Trophoblast cell (in vitro differentiated cells and primary cell): ENCODE data around the gene MBD3L4.
"Not testable (repeated sequence)": the region's sequence is repeated elsewhere in the genome, so short reads cannot be mapped to it uniquely, and the experiment has no call there.

Experiments
- DNase-seq, 2 donors: peaks; one replicate each; pipeline ENCODE4 v3.0.0-alpha.2; 2016
- H2AFZ ChIP-seq: 2 replicates; pipeline ENCODE4 v1.6.1; 2013; ENCODE audit warnings: low read length, moderate library complexity, mild to moderate bottlenecking; ENCODE audit not compliant: insufficient read depth, poor library complexity
- H2AK5ac ChIP-seq: 2 replicates; pipeline ENCODE4 v1.6.1; 2013; ENCODE audit warnings: mild to moderate bottlenecking, low read length
- H2BK120ac ChIP-seq: 2 replicates; pipeline ENCODE4 v1.6.1; 2013; ENCODE audit warnings: low read length, mild to moderate bottlenecking, moderate library complexity; ENCODE audit not compliant: insufficient read depth, poor library complexity
- H2BK12ac ChIP-seq: 2 replicates; pipeline ENCODE4 v1.6.1; 2013; ENCODE audit warnings: mild to moderate bottlenecking, low read length, moderate library complexity
- H2BK5ac ChIP-seq: 2 replicates; pipeline ENCODE4 v1.6.1; 2013; ENCODE audit warnings: low read length, low read depth, moderate library complexity, mild to moderate bottlenecking; ENCODE audit not compliant: poor library complexity
- H3K14ac ChIP-seq: 2 replicates; pipeline ENCODE4 v1.6.1; 2013; ENCODE audit warnings: mild to moderate bottlenecking, low read length
- H3K18ac ChIP-seq: 2 replicates; pipeline ENCODE4 v1.6.1; 2013; ENCODE audit warnings: mild to moderate bottlenecking, low read length
- H3K23ac ChIP-seq: 2 replicates; pipeline ENCODE4 v1.6.1; 2013; ENCODE audit warnings: low read length
- H3K27ac ChIP-seq: 2 replicates; pipeline ENCODE4 v1.5.1; 2013; ENCODE audit warnings: low read depth, mild to moderate bottlenecking, inconsistent platforms, low read length, moderate library complexity
- H3K27me3 ChIP-seq: 2 replicates; pipeline ENCODE4 v1.6.1; 2013; ENCODE audit warnings: inconsistent platforms, mild to moderate bottlenecking, low read length, moderate library complexity; ENCODE audit not compliant: insufficient read depth
- H3K36me3 ChIP-seq, 2 experiments: 1 replicate in 1 of 2; 2 replicates in 1 of 2; pipeline ENCODE4 v1.6.1; 2013; ENCODE audit warnings: low read length in 2 of 2, mild to moderate bottlenecking in 2 of 2, moderate library complexity in 1 of 2; ENCODE audit not compliant: insufficient read depth in 2 of 2, control insufficient read depth in 1 of 2
- H3K4ac ChIP-seq: 2 replicates; pipeline ENCODE4 v1.6.1; 2013; ENCODE audit warnings: low read depth, mild to moderate bottlenecking, low read length, moderate library complexity
- H3K4me1 ChIP-seq, 2 experiments: 1 replicate in 1 of 2; 2 replicates in 1 of 2; pipeline ENCODE4 v1.6.1; 2013; ENCODE audit warnings: low read length in 2 of 2, mild to moderate bottlenecking in 2 of 2, moderate library complexity in 1 of 2; ENCODE audit not compliant: insufficient read depth in 2 of 2, control insufficient read depth in 1 of 2
- H3K4me2 ChIP-seq: 2 replicates; pipeline ENCODE4 v1.6.1; 2013; ENCODE audit warnings: inconsistent platforms, mild to moderate bottlenecking, low read length, moderate library complexity
- H3K4me3 ChIP-seq: 2 replicates; pipeline ENCODE4 v1.5.1; 2013; ENCODE audit warnings: mild to moderate bottlenecking, low read depth, low read length, inconsistent platforms
- H3K79me1 ChIP-seq: one replicate; pipeline ENCODE4 v1.6.1; 2013; ENCODE audit warnings: low read length
- H3K79me2 ChIP-seq: 2 replicates; pipeline ENCODE4 v1.6.1; 2013; ENCODE audit warnings: low read length, mild to moderate bottlenecking; ENCODE audit not compliant: control insufficient read depth, insufficient read depth, poor library complexity
- H3K9ac ChIP-seq: 2 replicates; pipeline ENCODE4 v1.6.1; 2013; ENCODE audit warnings: mild to moderate bottlenecking, low read length
- H3K9me3 ChIP-seq: 2 replicates; pipeline ENCODE4 v1.6.1; 2013; ENCODE audit warnings: low read depth, mild to moderate bottlenecking, control low read depth, inconsistent platforms, low read length; ENCODE audit not compliant: insufficient read depth
- H4K12ac ChIP-seq: 2 replicates; pipeline ENCODE4 v1.6.1; 2013; ENCODE audit warnings: low read depth, mild to moderate bottlenecking, low read length, moderate library complexity
- H4K8ac ChIP-seq: 2 replicates; pipeline ENCODE4 v1.6.1; 2013; ENCODE audit warnings: low read depth, mild to moderate bottlenecking, low read length, moderate library complexity
- H4K91ac ChIP-seq: one replicate; pipeline ENCODE4 v1.6.1; 2013; ENCODE audit warnings: low read depth, mild to moderate bottlenecking, low read length, moderate library complexity
- WGBS: extraction: QIAGEN DNeasy Blood & Tissue Kit; methylation state at CpG from one replicate; pipeline ENCODE4 v1.1.7; 2013; ENCODE audit warnings: missing lambda C conversion rate; ENCODE audit not compliant: insufficient read length, insufficient coverage; ENCODE audit errors: extremely low coverage; 5-methylcytosine and 5-hydroxymethylcytosine counted together

Gene MBD3L4

GRCh38 chr19:7028790-7029189 is 11.2 kb downstream of the MBD3L4 start:
- not testable (repeated sequence) for H3K27me3 ChIP-seq, H2AFZ ChIP-seq, H4K8ac ChIP-seq, DNase-seq, H3K27ac ChIP-seq, H2AK5ac ChIP-seq, H3K23ac ChIP-seq, H4K12ac ChIP-seq, H3K4me3 ChIP-seq, H3K79me2 ChIP-seq, H3K4me1 ChIP-seq, H3K9me3 ChIP-seq, H3K4ac ChIP-seq, H3K4me2 ChIP-seq, H3K18ac ChIP-seq, H2BK120ac ChIP-seq, H3K14ac ChIP-seq, H2BK12ac ChIP-seq, H4K91ac ChIP-seq, H2BK5ac ChIP-seq, H3K9ac ChIP-seq, H3K79me1 ChIP-seq, H3K36me3 ChIP-seq
- no CpG with 5 or more reads among the region's 1 CpG for WGBS

- H3K4me3 ChIP-seq, H3K79me2 ChIP-seq, H2BK12ac ChIP-seq, H3K9me3 ChIP-seq, H2AFZ ChIP-seq, H3K4ac ChIP-seq, H4K8ac ChIP-seq, H3K23ac ChIP-seq, H4K12ac ChIP-seq, H3K18ac ChIP-seq, H2BK5ac ChIP-seq, H3K4me2 ChIP-seq, H2BK120ac ChIP-seq, H4K91ac ChIP-seq, H3K36me3 ChIP-seq, H3K9ac ChIP-seq, H3K27me3 ChIP-seq, DNase-seq, H3K4me1 ChIP-seq, H3K14ac ChIP-seq, H3K27ac ChIP-seq, H2AK5ac ChIP-seq, H3K79me1 ChIP-seq: not testable (repeated sequence)
- no CpG with 5 or more reads among the region's 6 CpGs for WGBS
Measured at GRCh38 chr19:7021331-7021730, 18.6 kb downstream of the MBD3L4 start, which contains the start of gene MBD3L2B. Gene MBD3L2B, minus strand, starts transcription at chr19:7021431. Its CDS starts 34 bp downstream, at chr19:7021397.

- peaks cover 8% of the 10 kb centered on the region for H3K9me3 ChIP-seq
- H3K4me2 ChIP-seq = no peak overlapping the region
- H3K4ac ChIP-seq = no peak overlapping the region
- H3K9ac ChIP-seq = no peak overlapping the region
- no peak overlapping the region for H3K18ac ChIP-seq
- no peak overlapping the region for H2BK12ac ChIP-seq
- no peak overlapping the region for H2AK5ac ChIP-seq
- H3K4me3 ChIP-seq = no peak overlapping the region
- no peak overlapping the region for H3K23ac ChIP-seq
- no peaks in the 10 kb centered on the region for H3K36me3 ChIP-seq
- H2AFZ ChIP-seq = no peak overlapping the region
- H3K14ac ChIP-seq = no peak overlapping the region
- H3K27ac ChIP-seq = no peak overlapping the region
- H4K8ac ChIP-seq = no peak overlapping the region
- H2BK120ac ChIP-seq = no peak overlapping the region
- H3K4me1 ChIP-seq = no peaks in the 10 kb centered on the region
- no peaks in the 10 kb centered on the region for H3K79me2 ChIP-seq
- no peaks in the 10 kb centered on the region for H3K27me3 ChIP-seq
- no peaks in the 10 kb centered on the region for H3K79me1 ChIP-seq
- H4K91ac ChIP-seq = no peak overlapping the region
- WGBS = no CpG with 5 or more reads among the region's 6 CpGs
- DNase-seq = no peak
- no peak overlapping the region for H4K12ac ChIP-seq
- no peak overlapping the region for H2BK5ac ChIP-seq
Measured at GRCh38 chr19:7018828-7019227, 21.2 kb downstream of the MBD3L4 start.

GRCh38 chr19:7013678-7014077 is 26.3 kb downstream of the MBD3L4 start:
- no CpG with 5 or more reads among the region's 4 CpGs for WGBS
- H3K36me3 ChIP-seq = no peaks in the 10 kb centered on the region

More at GRCh38 chr19:7013678-7014077, 26.3 kb downstream of the MBD3L4 start:
- Histone ChIP-seq H3K14ac (no peak overlapping the region), H2BK5ac (no peak overlapping the region), H4K12ac (no peak overlapping the region), H3K79me2 (no peaks in the 10 kb centered on the region), H3K27me3 (no peaks in the 10 kb centered on the region), H3K9me3 (peaks cover 26% of the 10 kb centered on the region), H2AFZ (no peak overlapping the region), H3K4me2 (no peak overlapping the region), H2BK12ac (no peak overlapping the region), H3K27ac (no peak overlapping the region), H2AK5ac (no peak overlapping the region), H3K18ac (no peak overlapping the region), H3K4ac (no peak overlapping the region), H3K4me1 (no peaks in the 10 kb centered on the region), H4K8ac (no peak overlapping the region), H3K79me1 (no peaks in the 10 kb centered on the region), H3K9ac (no peak overlapping the region), H3K23ac (no peak overlapping the region), H2BK120ac (no peak overlapping the region), H3K4me3 (no peak overlapping the region), H4K91ac (no peak overlapping the region)
- DNase-seq = peak in 1 of 2 donors; percentile 2
